CD1c-positive myeloid dendritic cell (primary cell): Measurements from ENCODE around the gene PRKAB1.

Source experiments
- DNase-seq: peaks from one replicate; pipeline ENCODE4 v3.0.0-alpha.2; 2016; ENCODE audit errors: extremely low spot score

Gene PRKAB1

GRCh38 chr12:119661882-119662281, 6.1 kb upstream of the PRKAB1 start:
- DNase-seq: no peak

GRCh38 chr12:119664642-119665041, 3.3 kb upstream of the PRKAB1 start:
- DNase-seq: no peak

- DNase-seq: no peak
Measured at GRCh38 chr12:119665164-119665929, 2.6 kb upstream of the PRKAB1 start.

- DNase-seq: peak; percentile 46
Measured at GRCh38 chr12:119666226-119666795, 1.6 kb upstream of the PRKAB1 start.

GRCh38 chr12:119666900-119667576, 895 bp upstream of the PRKAB1 start:
- DNase-seq: peak; percentile 38

- peak; percentile 13 for DNase-seq
Measured at GRCh38 chr12:119668324-119668841, 450 bp downstream of the PRKAB1 start.

GRCh38 chr12:119669744-119670472, 2.0 kb downstream of the PRKAB1 start:
- no peak for DNase-seq

GRCh38 chr12:119671070-119671469, 3.1 kb downstream of the PRKAB1 start:
- DNase-seq: peak; percentile 17

GRCh38 chr12:119672194-119672593, 4.3 kb downstream of the PRKAB1 start:
- no peak for DNase-seq

- peak; percentile 12 for DNase-seq
Measured at GRCh38 chr12:119673634-119674033, 5.7 kb downstream of the PRKAB1 start.

- DNase-seq: no peak
Measured at GRCh38 chr12:119674560-119674959, 6.6 kb downstream of the PRKAB1 start.

GRCh38 chr12:119676022-119676421, 8.1 kb downstream of the PRKAB1 start:
- no peak for DNase-seq

GRCh38 chr12:119676573-119676972, 8.6 kb downstream of the PRKAB1 start:
- DNase-seq: no peak

- no peak for DNase-seq
Measured at GRCh38 chr12:119678459-119678858, 10.5 kb downstream of the PRKAB1 start.

GRCh38 chr12:119679081-119679480, 11.1 kb downstream of the PRKAB1 start:
- DNase-seq: no peak

- DNase-seq: no peak
Measured at GRCh38 chr12:119679490-119679889, 11.6 kb downstream of the PRKAB1 start.

GRCh38 chr12:119681111-119681510, 13.2 kb downstream of the PRKAB1 start:
- DNase-seq: no peak

GRCh38 chr12:119681728-119682638, 14.1 kb downstream of the PRKAB1 start:
- peak; percentile 6 for DNase-seq

GRCh38 chr12:119682639-119683252, 14.8 kb downstream of the PRKAB1 start:
- DNase-seq: peak; percentile 53

- DNase-seq: no peak
Measured at GRCh38 chr12:119683413-119683812, 15.5 kb downstream of the PRKAB1 start.
